NB4 (cell line): ENCODE results near the gene LENEP.

Source experiments
- CTCF ChIP-seq: IDR thresholded peaks from one replicate; pipeline ENCODE4 v1.5.1; 2012; ENCODE audit warnings: low read depth, low read length
- POLR2A ChIP-seq: IDR thresholded peaks from 2 replicates; pipeline ENCODE4 v1.6.1; 2011; ENCODE audit warnings: mild to moderate bottlenecking; ENCODE audit not compliant: insufficient read length; ENCODE audit errors: extremely low read depth

- peak; percentile 22 for TF ChIP-seq CTCF
- no peak for TF ChIP-seq POLR2A
These were observed 4.9 kb downstream of the LENEP start for GRCh38 chr1:154998201-154998780.
